H1 (cell line): ENCODE measurements around the gene YIPF3.

Experiments used
- CEBPB ChIP-seq: IDR thresholded peaks from 2 replicates; pipeline ENCODE4 v1.6.1; 2012; ENCODE audit warnings: low read depth, low read length
- CHD1 ChIP-seq: IDR thresholded peaks from 2 replicates; pipeline ENCODE4 v1.6.1; 2012; ENCODE audit warnings: low read depth, low read length, improper control_type of control experiment
- CREB1 ChIP-seq: IDR thresholded peaks from 2 replicates; pipeline ENCODE4 v1.6.1; 2012; ENCODE audit warnings: inconsistent platforms
- EZH2 ChIP-seq: fragments of 200-600 bp; sonication (generic); IDR thresholded peaks from 2 replicates; pipeline ENCODE4 v1.7.1; 2012; ENCODE audit warnings: low read depth, mild to moderate bottlenecking, moderate library complexity, low read length, inconsistent platforms; ENCODE audit not compliant: severe bottlenecking
- JUND ChIP-seq: IDR thresholded peaks from 2 replicates; pipeline ENCODE4 v1.6.1; 2011; ENCODE audit warnings: mild to moderate bottlenecking, improper control_type of control experiment, low read length
- POLR2A ChIP-seq, 2 experiments: IDR thresholded peaks; 1 replicate in 1 of 2; 2 replicates in 1 of 2; pipeline ENCODE4 v1.6.1; 2011; ENCODE audit warnings: low read depth in 2 of 2, low read length in 2 of 2, mild to moderate bottlenecking in 2 of 2; ENCODE audit errors: control extremely low read depth in 1 of 2
- SP1 ChIP-seq: IDR thresholded peaks from 2 replicates; pipeline ENCODE4 v1.6.1; 2011; ENCODE audit warnings: low read depth, low read length
- SP4 ChIP-seq: IDR thresholded peaks from 2 replicates; pipeline ENCODE4 v1.6.1; 2012; ENCODE audit warnings: low read length, inconsistent platforms
- TAF1 ChIP-seq: IDR thresholded peaks from 2 replicates; pipeline ENCODE4 v1.6.1; 2011; ENCODE audit warnings: mild to moderate bottlenecking, low read depth, low read length
- ZNF274 ChIP-seq: IDR thresholded peaks from 2 replicates; pipeline ENCODE4 v1.7.0; 2012; ENCODE audit warnings: low read length, borderline replicate concordance; ENCODE audit errors: extremely low read depth
- TF ChIP-seq, protein P1 (sequence below), 3 experiments: IDR thresholded peaks; 1 replicate in 2 of 3; 2 replicates in 1 of 3; pipeline versions ENCODE4 v1.5.1 to v1.6.1; 2011; ENCODE audit warnings: low read length in 3 of 3, mild to moderate bottlenecking in 3 of 3, inconsistent platforms in 2 of 3, low read depth in 1 of 3, moderate library complexity in 1 of 3; ENCODE audit not compliant: insufficient read depth in 1 of 3; ENCODE audit errors: control extremely low read depth in 1 of 3
- TF ChIP-seq, protein P2 (sequence below): IDR thresholded peaks from 2 replicates; pipeline ENCODE4 v1.6.1; 2011; ENCODE audit warnings: low read length, improper control_type of control experiment

DNA sequence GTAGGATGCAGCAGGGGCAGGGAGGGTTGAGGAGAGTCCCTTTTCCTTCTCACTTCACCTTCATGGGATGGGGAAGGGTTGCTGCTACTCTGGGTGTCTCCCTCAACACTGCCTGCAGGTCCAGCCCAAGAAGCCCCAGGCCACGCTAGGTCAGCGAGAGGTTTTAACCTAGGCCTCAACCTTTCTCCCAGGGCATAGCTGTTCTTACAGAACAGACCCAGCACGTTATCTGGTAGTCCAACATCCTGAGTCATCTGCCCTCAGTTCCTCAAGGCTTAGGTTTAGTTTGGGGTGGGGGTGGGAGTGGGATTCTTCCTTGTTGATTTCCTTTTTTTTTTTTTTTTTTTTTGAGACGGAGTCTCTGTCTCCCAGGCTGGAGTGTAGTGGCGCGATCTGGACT, 22.4 kb downstream of the YIPF3 start:
- TF ChIP-seq CREB1 (no peak), TAF1 (no peak), POLR2A (IDR thresholded peaks at IDR 0.05; ENCODE audit: control extremely low read depth in 1 of 2, low read depth in 2 of 2, low read length in 2 of 2) (no peak), ZNF274 (no peak), SP4 (no peak), CHD1 (no peak), EZH2 (no peak), CEBPB (no peak), SP1 (no peak), JUND (no peak)
- TF ChIP-seq, protein P1, sequence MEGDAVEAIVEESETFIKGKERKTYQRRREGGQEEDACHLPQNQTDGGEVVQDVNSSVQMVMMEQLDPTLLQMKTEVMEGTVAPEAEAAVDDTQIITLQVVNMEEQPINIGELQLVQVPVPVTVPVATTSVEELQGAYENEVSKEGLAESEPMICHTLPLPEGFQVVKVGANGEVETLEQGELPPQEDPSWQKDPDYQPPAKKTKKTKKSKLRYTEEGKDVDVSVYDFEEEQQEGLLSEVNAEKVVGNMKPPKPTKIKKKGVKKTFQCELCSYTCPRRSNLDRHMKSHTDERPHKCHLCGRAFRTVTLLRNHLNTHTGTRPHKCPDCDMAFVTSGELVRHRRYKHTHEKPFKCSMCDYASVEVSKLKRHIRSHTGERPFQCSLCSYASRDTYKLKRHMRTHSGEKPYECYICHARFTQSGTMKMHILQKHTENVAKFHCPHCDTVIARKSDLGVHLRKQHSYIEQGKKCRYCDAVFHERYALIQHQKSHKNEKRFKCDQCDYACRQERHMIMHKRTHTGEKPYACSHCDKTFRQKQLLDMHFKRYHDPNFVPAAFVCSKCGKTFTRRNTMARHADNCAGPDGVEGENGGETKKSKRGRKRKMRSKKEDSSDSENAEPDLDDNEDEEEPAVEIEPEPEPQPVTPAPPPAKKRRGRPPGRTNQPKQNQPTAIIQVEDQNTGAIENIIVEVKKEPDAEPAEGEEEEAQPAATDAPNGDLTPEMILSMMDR (IDR thresholded peaks at IDR 0.05; ENCODE audit: control extremely low read depth in 1 of 3, insufficient read depth in 1 of 3, low read depth in 1 of 3, low read length in 3 of 3): no peak
- TF ChIP-seq, protein P2, sequence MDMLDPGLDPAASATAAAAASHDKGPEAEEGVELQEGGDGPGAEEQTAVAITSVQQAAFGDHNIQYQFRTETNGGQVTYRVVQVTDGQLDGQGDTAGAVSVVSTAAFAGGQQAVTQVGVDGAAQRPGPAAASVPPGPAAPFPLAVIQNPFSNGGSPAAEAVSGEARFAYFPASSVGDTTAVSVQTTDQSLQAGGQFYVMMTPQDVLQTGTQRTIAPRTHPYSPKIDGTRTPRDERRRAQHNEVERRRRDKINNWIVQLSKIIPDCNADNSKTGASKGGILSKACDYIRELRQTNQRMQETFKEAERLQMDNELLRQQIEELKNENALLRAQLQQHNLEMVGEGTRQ: no peak
